Endothelial cell of umbilical vein (primary cell): ENCODE measurements around the gene NT5C3A.
"Not testable (repeated sequence)": the region's sequence is repeated elsewhere in the genome, so short reads cannot be mapped to it uniquely, and the experiment has no call there.

ENCODE experiments used
- CTCF ChIP-seq, 2 donors: IDR thresholded peaks; 1 replicate in 1 of 2; 2 replicates in 1 of 2; pipeline ENCODE4 v1.5.1; 2011; ENCODE audit warnings: low read length in 2 of 2, mild to moderate bottlenecking in 2 of 2, moderate library complexity in 2 of 2, control low read depth in 1 of 2, inconsistent platforms in 1 of 2, low read depth in 1 of 2; ENCODE audit not compliant: insufficient read depth in 1 of 2; ENCODE audit errors: extremely low read depth in 1 of 2
- EZH2 ChIP-seq: IDR thresholded peaks from 2 replicates; pipeline ENCODE4 v1.6.1; 2012; ENCODE audit warnings: borderline replicate concordance, low read depth, mild to moderate bottlenecking, moderate library complexity, low read length, inconsistent platforms; ENCODE audit not compliant: severe bottlenecking
- FOS ChIP-seq: IDR thresholded peaks from 2 replicates; pipeline ENCODE4 v1.6.1; 2011; ENCODE audit warnings: mild to moderate bottlenecking, low read length, moderate library complexity, borderline replicate concordance; ENCODE audit not compliant: insufficient read depth
- GATA2 ChIP-seq: IDR thresholded peaks from 2 replicates; pipeline ENCODE4 v1.7.0; 2011; ENCODE audit warnings: low read depth, mild to moderate bottlenecking, moderate library complexity, mixed read lengths, low read length; ENCODE audit not compliant: insufficient read length, insufficient read depth
- JUN ChIP-seq: IDR thresholded peaks from 2 replicates; pipeline ENCODE4 v1.6.1; 2011; ENCODE audit warnings: borderline replicate concordance, low read depth; ENCODE audit not compliant: insufficient read length, insufficient read depth
- MAX ChIP-seq: IDR thresholded peaks from 2 replicates; pipeline ENCODE4 v1.6.1; 2011; ENCODE audit not compliant: insufficient read depth, insufficient read length
- MYC ChIP-seq: IDR thresholded peaks from one replicate; pipeline ENCODE4 v1.6.1; 2011; ENCODE audit warnings: mild to moderate bottlenecking, low read depth, low read length
- POLR2A ChIP-seq: IDR thresholded peaks from 2 replicates; pipeline ENCODE4 v1.6.1; 2012; ENCODE audit warnings: low read depth, mild to moderate bottlenecking, control low read depth, low read length
- POLR2AphosphoS5 ChIP-seq: IDR thresholded peaks from 2 replicates; pipeline ENCODE4 v1.6.1; 2012; ENCODE audit warnings: low read depth, mild to moderate bottlenecking, control low read depth, low read length, moderate library complexity; ENCODE audit not compliant: insufficient read depth

- TF ChIP-seq CTCF (IDR thresholded peaks at IDR 0.05; ENCODE audit: extremely low read depth in 1 of 2, insufficient read depth in 1 of 2, low read depth in 1 of 2, low read length in 2 of 2); POLR2A; EZH2; MAX; GATA2; POLR2AphosphoS5; JUN; MYC; FOS: not testable (repeated sequence)
Observed at GRCh38 chr7:33003111-33003510, 59.5 kb downstream of the NT5C3A start.
